HG02610 (cell line): ENCODE results near the gene CERS6.

Experiments
- ATAC-seq: cut with Tn5 transposase; IDR thresholded peaks from one replicate; pipeline ENCODE4 v1.9.1; 2021; ENCODE audit warnings: mild to moderate bottlenecking, moderate library complexity; ENCODE audit not compliant: unreplicated experiment

Gene CERS6

DNA sequence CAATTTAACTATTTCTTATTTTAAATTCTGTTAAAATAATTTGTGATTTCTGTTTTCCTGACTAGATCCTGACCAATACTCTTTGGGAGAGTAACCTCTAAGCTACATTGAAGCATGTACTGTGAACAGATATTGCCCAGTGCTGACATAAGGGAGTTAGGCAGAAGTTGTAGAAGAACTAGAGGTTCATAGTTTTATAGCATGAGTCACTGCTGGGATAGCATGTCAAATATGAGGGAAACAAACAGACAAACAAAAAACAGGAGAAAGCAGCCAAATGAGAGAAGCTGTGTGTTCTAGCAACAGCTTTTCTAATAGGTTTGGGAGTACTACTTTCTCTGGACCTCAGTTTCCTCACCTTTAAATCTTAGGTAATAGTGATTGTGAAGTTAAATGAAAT lies 72.4 kb downstream of the CERS6 start:
- no peak for ATAC-seq

DNA sequence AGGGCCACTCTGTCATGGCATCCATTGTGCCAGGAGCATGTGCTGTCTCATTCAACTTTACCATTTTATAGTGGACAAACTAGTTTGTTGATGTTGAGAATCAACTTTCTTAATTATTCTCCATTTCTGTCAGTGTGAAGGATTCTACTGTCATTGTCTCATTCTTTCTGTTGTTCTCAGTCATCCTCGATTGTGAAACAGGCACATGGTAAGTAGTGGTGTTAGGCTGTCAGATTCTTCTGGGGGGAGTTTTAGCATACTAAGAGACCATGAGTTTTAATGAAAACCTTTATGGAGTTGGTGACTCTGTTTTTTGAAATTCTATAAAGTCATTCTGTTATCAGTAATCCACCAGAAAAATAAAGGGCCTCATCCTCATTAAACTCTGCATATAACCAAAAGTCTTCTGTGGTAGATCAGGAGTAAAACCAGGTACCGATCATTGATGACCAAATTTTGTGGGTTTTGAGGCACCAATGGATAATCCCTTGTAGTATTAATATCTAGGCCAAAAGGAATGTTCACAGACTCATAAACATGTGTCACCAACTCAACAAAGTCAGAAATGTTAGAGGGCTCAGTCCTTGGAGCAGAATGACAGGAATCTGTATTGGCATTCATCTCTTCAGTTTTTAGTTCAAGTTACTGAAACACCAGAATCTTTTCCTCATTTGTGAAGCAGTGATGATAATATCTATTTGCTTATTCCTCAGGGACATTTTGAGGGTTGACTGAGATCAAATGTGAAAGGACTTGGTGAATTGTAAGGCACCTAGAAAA lies 73.2 kb downstream of the CERS6 start:
- peak; percentile 39 for ATAC-seq

DNA sequence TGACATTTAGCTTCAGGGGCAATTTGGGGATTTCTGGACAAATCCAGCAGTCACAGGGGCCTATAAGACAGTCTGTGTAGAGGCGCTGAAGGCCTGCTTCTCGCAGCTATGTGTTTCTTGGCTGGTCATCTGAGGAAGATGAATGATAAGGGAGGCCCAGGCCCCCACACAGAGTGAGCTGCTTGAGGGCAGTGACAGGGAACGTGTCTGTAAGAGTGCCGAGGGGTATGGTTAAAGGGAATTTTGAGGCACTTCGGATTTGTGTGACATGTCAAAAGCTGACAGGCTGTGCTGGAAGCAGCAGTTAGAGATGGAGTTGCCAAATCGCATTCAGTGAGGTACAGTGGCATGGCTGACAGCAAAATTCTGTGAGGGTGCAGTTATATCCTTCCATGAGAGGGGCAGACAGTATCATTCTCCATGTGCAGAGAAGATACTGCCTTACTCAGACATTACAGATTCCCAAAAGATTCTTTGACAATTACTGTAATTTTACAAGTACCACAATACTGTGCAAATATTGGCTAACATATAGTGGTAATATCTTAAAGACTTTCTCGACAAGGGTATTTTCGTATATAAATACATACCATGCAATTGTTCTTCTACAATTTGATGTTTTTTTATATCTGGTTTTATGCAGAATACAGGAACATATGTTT lies 74.0 kb downstream of the CERS6 start:
- no peak for ATAC-seq

DNA sequence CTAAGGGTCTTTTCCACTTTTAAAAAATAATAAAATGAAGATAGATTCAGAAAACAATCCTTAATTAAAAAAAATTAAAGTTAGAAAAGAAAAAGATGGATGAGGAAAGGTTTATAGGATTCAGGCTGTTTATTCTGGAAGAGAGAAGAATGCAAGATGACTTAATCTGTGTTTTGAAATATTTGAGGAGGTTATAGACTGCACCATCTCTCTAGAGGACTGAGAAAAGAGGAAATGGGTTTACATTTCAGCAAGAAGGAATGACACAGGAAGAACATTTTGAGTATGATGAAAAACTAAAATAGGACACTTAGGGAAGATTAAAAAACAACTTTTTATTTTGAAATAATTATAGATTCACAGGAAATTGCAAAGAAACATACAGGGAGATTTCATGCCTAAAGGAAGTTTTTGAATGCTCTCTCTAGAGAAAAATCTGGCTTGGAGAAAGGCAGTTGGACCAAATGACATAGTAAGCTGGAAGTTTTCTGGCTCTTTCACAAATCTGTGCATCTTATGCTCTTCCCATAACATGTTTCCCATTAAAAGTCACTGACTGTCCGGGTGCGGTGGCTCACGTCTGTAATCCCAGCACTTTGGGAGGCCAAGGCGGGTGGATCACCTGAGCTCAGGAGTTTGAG lies 75.0 kb downstream of the CERS6 start:
- peak; percentile 49 for ATAC-seq

DNA sequence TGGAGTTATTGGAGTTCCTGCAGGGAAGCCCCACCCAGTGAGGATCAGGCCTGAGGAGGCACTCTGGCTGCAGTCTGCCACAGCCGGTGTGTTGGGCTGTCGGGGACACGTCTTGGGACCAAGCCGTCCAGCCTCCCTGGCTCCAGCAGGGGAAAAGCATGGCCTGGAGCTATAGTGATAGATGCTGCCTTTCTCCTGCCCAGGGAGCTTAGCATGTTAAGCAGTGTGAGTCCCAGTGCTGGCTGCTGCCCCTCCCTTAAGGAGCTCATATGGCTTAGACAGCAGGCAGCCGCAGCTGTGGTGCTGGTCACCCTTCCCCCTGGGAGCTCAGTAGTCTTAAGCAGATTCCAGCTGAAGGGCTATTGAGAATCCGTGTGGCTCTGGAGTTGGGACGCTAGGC lies 78.9 kb downstream of the CERS6 start:
- ATAC-seq = no peak

DNA sequence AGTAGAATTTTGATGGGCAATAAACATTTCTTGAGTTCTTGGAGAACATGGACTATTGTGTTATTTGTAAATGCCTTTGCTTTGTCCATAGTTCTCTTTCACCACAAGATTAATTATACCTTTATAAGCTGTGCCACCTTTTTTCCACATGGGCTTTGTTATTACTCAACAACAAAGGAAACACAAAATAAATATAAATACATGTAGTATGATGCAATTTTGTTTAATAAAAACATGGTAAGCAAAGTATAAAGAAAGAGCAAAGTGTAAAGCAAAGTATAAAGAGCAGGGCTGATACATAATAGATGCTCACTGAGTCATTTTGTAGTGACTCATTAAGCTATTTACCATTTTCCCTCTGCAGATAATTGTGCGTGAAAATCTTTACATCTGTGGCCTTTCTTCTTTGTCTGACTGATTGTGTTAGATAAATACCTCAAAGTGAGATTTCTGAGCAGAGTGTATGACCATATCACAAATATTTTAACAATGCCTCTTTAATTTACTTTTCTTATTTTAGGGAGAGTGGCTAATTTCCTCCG lies 80.9 kb downstream of the CERS6 start:
- ATAC-seq = peak; percentile 54

DNA sequence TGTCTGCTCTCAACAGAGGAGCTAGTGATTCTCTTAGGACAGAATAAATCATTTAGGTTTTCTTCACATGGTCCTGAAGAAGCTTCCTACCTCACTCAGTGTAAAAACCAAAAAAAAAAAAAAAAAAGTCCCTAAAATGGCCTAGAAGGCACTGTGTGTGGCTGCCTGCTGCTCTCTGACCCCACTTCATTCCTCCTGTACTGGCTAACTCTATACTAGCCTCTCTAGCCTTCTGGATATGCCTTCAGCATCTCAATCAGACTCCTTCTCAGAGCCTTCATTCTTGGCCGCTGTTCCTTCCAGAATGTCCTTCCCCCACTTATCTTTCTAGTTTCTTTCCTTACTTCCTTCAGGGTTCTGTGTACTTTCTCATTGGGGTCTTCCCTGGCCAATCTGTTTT lies 82.1 kb downstream of the CERS6 start:
- no peak for ATAC-seq

DNA sequence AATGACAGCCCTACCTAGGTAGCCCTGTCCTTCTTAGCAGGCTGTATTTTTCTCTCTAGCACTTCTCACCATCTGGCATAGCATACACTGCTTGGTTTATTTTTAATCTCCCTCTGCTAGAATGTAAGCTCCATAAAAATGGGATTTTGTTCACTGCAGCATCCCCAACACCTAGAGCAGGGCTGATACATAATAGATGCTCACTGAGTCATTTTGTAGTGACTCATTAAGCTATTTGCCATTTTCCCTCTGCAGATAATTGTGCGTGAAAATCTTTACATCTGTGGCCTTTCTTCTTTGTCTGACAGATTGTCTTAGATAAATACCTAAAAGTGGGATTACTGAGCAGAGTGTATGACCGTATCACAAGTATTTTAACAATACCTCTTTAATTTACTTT lies 82.5 kb downstream of the CERS6 start:
- ATAC-seq = no peak

DNA sequence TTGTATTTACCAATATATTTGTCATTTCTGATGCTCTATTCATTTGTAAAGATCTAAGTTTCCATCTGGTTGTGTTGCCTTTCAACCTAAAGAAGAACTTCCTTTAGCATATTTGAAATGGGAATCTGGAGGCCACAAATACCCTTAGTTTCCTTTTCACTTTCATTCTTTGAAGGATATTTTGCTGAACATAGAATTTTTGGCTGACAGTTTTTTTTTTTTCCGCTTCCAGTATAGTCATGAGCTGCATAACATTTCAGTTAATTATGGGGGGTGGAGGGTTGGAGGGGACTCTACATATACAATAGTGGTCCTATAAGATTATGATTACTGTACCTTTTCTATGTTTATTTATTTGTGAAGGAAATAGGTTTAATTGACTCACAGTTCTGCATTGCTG lies 83.9 kb downstream of the CERS6 start:
- no peak for ATAC-seq

DNA sequence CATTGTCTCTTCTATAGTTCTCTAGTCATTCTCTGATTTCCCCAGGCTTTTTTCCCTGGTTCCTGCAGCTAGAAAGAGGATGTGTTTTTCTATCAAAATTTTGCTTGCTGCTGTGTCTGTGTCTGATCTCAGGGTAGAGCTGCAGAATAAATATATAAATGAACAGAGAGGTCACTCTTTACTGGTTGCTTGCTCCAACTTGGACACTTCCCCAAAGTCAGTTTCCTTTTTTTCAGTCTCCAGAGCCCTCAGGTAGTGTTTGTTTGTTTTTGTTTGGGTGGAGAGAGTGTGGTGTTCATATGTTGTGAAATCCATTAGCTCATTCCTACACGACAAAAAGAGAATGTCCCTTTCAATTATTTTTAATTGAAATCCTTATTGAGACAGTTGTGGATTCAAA lies 85.8 kb downstream of the CERS6 start:
- no peak for ATAC-seq

DNA sequence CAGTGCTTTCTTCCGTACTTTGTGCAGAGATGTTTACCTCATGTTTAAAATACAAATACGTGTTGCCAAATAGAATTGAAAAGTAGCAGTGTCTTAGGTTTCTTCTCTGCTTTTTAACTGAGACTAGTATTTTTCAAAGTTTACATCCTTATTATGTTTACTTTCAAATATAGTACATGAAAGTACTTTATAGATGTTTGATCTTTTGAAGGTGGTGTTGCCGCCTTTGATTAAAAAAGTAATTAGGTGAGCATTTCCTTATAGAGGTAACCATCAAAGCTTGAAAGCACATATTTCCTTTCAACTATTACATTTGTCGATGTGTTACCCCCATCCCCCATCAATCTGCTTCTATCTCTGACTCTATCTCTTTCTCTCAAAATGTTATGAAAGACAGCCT lies 87.0 kb downstream of the CERS6 start:
- ATAC-seq = no peak

DNA sequence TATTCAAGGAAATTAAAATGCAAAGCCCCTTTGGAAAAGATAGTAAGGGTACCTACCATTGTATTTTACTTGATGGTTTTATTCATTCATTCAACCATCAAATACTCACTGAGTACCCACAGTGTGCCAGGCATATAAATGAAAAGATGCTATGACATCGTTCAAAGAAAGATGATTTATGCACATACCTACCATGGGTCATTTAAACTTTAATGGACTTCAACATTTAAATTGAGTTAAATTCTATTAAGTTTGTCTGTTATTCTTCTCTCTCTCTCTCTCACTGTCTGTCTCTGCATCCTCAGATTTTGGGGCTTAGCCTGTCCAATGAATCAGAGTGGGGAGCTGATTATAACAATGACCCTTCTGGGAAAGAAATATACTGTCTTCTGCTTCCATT lies 87.9 kb downstream of the CERS6 start:
- ATAC-seq = no peak

DNA sequence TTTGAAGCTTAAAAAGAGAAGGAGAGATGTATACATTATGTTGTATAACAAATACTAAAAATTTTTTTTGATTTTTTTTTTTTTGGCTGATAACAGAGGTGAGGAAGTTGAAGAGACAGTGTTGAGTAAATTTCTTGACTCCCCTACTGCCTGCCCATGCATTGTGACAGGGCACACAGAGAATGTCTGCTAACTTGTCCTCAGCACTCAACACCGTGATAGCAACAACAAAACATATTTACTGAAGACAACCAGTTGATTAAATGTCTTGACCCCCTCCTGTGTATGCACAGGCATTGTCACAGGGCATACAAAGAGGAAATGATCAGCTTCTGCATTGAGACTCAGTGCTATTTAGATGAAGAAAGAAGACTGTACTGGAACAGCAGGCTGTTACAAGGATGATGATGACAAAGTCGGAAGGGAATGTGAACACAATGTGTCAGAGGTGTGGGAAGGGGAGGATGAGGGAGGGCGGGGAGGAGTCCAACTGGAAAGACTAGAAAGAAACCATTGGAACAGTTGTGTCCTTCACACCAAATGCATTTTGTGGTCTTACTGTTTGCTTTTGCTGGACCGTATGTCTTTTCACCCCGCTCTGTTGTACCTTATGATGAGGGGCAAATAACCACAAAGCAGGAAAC lies 89.5 kb downstream of the CERS6 start:
- ATAC-seq = no peak

DNA sequence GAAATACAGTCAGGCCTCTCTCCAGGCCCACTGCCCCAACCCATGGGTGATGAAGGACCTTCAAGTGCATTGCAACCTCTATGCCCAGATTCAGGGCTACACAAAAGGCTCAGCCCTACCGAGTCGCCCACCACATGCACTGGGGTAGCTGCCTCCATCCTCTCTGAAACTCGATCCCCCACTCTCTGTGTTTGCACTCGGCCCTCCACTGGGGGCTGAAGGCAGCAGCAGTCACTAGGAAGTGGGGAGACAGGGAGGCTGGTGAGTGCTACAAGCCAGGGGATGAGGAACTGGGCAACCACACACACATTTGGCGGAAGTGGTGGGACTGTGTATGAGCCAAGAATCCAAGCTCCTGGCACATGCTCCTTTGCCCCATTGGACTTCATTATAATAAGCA lies 94.6 kb downstream of the CERS6 start:
- ATAC-seq = no peak

DNA sequence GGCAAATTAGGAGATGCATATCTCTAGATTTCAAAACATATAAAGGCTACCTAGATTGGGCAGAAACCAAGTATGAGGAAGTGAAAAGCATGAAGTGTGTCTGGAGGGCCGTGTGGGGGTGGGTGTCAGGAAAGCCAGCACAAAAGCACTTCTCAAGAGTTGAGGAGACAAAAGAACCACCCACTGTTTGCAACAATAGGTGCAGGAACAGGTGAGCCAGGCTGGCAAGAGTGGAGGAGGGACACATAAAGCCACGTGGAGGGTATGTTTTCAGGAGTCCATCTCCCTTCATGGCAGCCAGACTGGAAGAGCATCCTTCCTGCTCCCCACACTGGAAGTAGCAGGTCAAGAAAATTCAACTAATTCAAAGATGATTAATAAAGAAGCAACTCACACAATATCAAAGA lies 96.4 kb downstream of the CERS6 start:
- peak; percentile 96 for ATAC-seq

DNA sequence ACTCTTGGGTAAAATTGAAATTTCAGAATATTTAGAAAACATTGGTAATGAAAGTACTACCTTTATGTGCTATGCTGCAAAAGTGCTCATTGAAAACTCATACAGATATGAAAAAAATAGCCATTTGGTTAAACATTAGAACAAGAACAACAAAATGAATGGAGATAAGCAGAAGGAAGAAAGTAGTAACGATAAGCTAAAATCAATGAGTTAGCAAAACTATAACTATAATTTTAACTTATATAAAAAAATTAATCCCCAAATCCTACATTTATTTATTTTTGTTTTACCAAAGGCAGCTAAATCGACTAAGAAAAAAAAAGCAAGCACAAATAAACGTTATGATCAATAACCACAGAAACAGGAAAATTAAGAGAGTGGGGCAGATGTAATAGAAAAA lies 99.2 kb downstream of the CERS6 start:
- no peak for ATAC-seq

DNA sequence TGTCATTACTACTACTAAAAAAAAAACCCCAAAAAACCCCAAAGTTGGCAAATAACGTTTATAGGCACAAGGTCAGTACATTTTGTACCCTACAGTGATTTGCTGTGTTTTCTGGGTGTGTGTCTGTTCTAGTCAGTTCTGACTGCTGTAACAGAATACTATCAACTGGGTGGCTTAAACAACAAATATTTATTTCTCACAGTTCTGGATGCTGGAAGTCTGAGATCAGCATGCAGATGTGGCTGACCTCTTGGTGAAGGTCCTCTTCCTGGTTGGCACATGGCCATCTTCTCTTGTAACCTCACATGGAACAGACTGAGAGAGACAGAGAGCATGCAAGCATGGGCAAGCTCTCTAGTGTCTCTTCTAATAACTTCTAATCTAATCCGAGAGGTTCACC lies 103.1 kb downstream of the CERS6 start:
- no peak for ATAC-seq

DNA sequence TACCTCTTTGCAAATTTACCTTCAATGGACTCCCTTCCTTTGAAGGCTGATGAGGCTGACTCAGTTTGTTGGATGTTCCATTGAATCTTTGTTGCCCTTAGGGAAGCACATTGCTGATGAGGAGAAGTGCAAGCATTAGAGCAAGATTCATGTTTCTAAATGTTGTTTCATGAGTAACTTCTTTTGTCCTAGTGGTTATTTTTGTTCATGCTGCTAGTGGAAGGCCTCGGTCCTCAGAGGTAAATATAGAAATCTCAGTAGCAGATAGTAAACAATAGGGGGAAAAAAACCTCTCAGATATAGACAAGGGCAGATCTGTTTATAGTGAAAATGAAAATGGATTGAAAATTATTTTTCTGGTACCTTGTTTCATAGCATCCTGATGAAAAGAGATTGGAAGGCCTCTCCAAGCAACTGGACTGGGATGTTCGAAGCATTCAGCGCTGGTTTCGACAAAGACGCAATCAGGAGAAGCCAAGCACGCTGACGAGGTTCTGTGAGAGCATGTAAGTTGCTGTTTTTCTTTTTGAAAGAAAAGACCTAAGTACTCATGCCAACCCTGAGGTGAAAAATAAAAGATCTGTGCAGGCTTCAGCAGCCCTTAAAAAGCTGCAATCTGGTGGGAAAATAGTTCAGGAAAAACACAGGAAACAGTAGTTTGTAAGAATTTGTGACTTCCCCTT lies 104.9 kb downstream of the CERS6 start:
- no peak for ATAC-seq

DNA sequence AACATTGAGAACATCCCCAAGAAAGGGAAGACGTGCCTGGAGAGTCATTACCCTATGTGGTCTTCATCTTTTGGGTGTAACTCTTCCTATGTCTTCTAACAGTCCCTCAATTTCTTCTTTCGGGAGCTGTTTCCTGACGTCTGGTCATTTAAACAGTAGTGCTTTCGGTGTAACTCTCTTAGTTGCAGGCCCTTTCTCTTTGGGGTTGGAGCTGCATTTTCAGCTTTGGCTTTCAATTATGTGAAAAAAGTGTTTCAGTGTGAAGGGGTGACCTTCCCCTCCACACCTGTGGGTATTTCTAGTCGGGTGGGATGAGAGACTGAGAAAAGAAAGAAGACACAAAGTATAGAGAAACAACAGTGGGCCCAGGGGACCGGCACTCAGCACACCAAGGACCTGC lies 105.9 kb downstream of the CERS6 start:
- no peak for ATAC-seq

DNA sequence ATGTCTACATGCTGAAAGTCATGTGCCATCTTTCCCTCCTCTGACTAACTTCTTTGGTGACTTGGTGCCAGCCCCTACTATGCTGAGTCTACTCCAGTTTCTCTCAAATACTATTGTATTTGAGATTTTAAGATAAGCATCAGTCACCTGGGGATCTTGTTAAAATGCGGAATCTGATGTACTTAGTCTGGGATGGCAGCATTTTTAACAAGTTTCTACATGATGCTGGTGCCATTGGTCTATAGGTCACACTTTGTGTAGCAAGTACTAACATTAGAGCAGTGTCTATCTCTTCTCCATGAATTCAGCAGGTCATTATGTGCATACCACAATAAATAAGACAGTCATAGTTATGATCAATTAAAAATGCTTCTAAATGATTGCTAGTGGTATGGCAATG lies 106.9 kb downstream of the CERS6 start:
- ATAC-seq = no peak

DNA sequence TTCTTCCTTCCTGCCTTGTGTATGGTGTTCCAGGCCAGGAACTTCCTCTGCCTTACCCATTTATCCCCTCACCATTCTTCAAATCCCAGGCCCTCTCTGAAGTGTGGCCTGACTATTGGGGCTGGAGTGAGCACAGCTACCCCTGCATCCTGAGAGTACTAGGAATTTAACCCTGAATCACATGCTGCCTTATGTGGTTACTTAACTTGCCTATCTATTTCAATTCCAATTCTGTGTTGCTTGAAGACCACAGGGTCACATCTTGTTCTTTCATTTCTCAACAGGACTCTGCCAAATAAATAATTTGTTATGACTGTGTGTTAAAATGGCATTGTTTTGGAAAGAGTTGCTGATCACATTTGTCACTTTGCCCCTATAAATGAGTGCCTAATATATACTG lies 108.6 kb downstream of the CERS6 start:
- ATAC-seq = no peak
